BE2C (cell line): Measurements from ENCODE around the gene ARL6IP5. TPM values are rescaled to one million over a fixed set of nuclear protein-coding genes. Genes with fewer than 3 reads are reported as not detected.

ENCODE experiments used
- DNase-seq: peaks from one replicate; pipeline ENCODE4 v3.0.0-alpha.2; 2020
- H3K27me3 ChIP-seq: fragments of 250-450 bp; sonication (Bioruptor Pico); 2 replicates; pipeline ENCODE4 v1.5.1; 2020; ENCODE audit warnings: mild to moderate bottlenecking
- H3K36me3 ChIP-seq: fragments of 250-450 bp; sonication (Bioruptor Pico); 2 replicates; pipeline ENCODE4 v1.5.1; 2020; ENCODE audit warnings: mild to moderate bottlenecking
- H3K4me1 ChIP-seq: fragments of 250-450 bp; sonication (Bioruptor Pico); 2 replicates; pipeline ENCODE4 v1.5.1; 2020
- H3K4me3 ChIP-seq: 2 replicates; pipeline ENCODE4 v1.5.1; 2011; ENCODE audit warnings: low read depth, low read length
- H3K9me3 ChIP-seq: fragments of 250-450 bp; sonication (Bioruptor Pico); 2 replicates; pipeline ENCODE4 v1.5.1; 2020
- CTCF ChIP-seq: IDR thresholded peaks from 2 replicates; pipeline ENCODE4 v1.5.1; 2012; ENCODE audit warnings: mild to moderate bottlenecking, low read depth, low read length
- polyA plus RNA-seq: library from polyadenylated mRNA; unstranded; fragments of >200 nt; gene quantifications from one replicate; pipeline ENCODE4 v1.2.1, GENCODE V29; 2012; ENCODE audit warnings: low read depth, missing spikeins; ENCODE audit not compliant: insufficient read length, insufficient read depth

ARL6IP5 gene, protein sequence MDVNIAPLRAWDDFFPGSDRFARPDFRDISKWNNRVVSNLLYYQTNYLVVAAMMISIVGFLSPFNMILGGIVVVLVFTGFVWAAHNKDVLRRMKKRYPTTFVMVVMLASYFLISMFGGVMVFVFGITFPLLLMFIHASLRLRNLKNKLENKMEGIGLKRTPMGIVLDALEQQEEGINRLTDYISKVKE
- 153 TPM for polyA plus RNA-seq

DNA sequence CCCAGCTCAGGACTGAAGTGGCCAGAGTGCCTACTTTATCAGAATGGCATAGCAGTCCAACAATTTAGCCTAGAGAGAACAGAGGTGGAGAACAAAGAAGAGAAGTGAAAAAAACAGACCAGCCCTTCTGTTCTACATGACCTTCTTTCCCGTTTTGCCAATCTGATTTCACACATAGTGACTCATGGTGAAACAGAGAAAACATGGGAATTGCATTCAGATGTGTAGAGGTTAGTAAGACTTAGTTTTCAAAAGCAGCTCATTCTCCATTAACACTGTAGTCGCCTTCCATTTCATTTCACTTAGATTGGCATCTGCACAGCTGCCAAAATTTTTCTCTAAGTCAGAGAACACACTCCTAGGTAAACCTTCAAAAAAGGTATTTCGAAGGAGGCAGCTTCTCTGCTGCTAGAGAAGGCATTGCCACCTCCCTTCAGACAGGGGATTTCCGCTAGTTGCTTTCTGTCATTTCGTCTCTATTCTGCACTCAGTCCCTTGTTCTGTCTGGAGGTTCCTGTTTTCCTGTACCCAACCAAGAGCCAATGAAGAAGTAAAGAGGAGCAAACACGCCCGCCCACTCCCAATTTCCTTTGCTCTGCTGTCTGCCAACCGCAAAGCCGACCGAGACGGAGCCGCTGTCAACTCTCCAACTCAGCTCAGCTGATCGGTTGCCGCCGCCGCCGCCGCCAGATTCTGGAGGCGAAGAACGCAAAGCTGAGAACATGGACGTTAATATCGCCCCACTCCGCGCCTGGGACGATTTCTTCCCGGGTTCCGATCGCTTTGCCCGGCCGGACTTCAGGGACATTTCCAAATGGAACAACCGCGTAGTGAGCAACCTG, at the start of gene ARL6IP5:
ARL6IP5 (plus strand) TSS at position 612 of the 842 bp plus-strand sequence; CDS start at position 723, 111 bp downstream.
- peak; percentile 92 for DNase-seq
- no peak for TF ChIP-seq CTCF
- Histone ChIP-seq H3K36me3 (no peaks in the 10 kb centered on the region), H3K4me1 (no peaks in the 10 kb centered on the region; the same call in 1 of the 2 replicates), H3K27me3 (no peaks in the 10 kb centered on the region), H3K4me3 (peak within 1 kb of the TSS; percentile 89), H3K9me3 (no peaks in the 10 kb centered on the region)

DNA sequence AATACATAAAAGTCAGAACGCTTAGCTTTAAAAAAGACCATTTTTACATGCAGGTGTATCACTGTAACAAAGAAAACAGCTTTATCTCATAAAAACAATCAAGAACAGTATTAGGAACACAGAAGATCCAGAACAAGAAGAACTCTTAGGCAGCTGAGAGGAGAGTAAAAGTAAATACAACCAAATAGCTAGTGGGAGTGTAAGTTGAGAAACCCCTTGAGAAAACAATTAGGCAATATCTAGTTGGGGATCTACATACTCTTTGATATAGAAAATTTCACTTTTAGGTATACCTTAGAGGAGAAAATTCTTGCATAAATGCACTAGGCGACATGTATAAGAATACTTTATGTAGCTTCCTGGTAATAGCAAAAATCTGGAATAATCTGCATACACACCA, 40.1 kb upstream of the ARL6IP5 start:
- peaks cover 35% of the 10 kb centered on the region for H3K36me3 ChIP-seq
- H3K4me1 ChIP-seq: no peaks in the 10 kb centered on the region
- no peak for DNase-seq
- no peak overlapping the region for H3K4me3 ChIP-seq
- no peaks in the 10 kb centered on the region for H3K9me3 ChIP-seq
- H3K27me3 ChIP-seq: no peaks in the 10 kb centered on the region
- TF ChIP-seq CTCF: no peak

DNA sequence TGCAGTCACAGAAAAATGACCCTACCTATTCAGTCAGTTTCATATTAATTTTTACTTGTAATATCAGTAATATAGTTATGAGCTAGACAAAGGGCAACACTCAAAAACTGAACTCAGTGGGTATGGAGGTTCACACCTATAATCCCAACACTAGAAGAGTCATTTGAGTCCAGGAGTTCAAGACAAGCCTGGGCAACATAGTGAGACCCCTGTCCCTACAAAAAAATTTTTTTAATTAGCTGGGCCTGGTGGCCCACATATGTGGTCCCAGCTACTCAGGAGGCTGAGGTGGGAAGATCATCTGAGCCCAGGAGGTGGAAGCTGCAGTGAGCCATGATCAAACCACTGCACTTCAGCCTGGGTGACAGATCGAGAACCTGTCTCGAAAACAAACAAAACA, 35.7 kb upstream of the ARL6IP5 start:
- Histone ChIP-seq H3K4me3 (no peak overlapping the region), H3K36me3 (peaks cover 25% of the 10 kb centered on the region), H3K9me3 (no peaks in the 10 kb centered on the region), H3K27me3 (no peaks in the 10 kb centered on the region), H3K4me1 (no peaks in the 10 kb centered on the region)
- no peak for TF ChIP-seq CTCF
- no peak for DNase-seq

GRCh38 chr3:69051756-69052471, 32.8 kb upstream of the ARL6IP5 start, which contains the start of gene TMF1:
Gene TMF1 (minus strand): TSS chr3:69052333. CDS start chr3:69052086, 247 bp downstream.
- Histone ChIP-seq H3K36me3 (peaks cover 24% of the 10 kb centered on the region), H3K4me3 (peak within 1 kb of the TSS; percentile 98), H3K4me1 (no peaks in the 10 kb centered on the region), H3K27me3 (no peaks in the 10 kb centered on the region), H3K9me3 (no peaks in the 10 kb centered on the region)
- TF ChIP-seq CTCF: no peak
- DNase-seq: peak; percentile 98

GRCh38 chr3:69052472-69052898, 32.3 kb upstream of the ARL6IP5 start:
- H3K4me3 ChIP-seq: peak overlapping the region; percentile 98
- H3K9me3 ChIP-seq: no peaks in the 10 kb centered on the region
- peaks cover 20% of the 10 kb centered on the region for H3K36me3 ChIP-seq
- H3K27me3 ChIP-seq: no peaks in the 10 kb centered on the region
- no peaks in the 10 kb centered on the region for H3K4me1 ChIP-seq
- TF ChIP-seq CTCF: no peak
- DNase-seq: no peak
